Neutrophil (primary cell): ENCODE measurements around the gene RSPO4.

Experiments used
- H3K27ac ChIP-seq: fragments of 200-600 bp; sonication (generic); 2 replicates; pipeline ENCODE4 v1.5.1; 2016; ENCODE audit warnings: mild to moderate bottlenecking, moderate library complexity
- H3K27me3 ChIP-seq: fragments of 200-600 bp; sonication (generic); 2 replicates; pipeline ENCODE4 v1.6.0; 2016; ENCODE audit warnings: mild to moderate bottlenecking
- H3K36me3 ChIP-seq: fragments of 200-600 bp; sonication (generic); 2 replicates; pipeline ENCODE4 v1.5.1; 2017
- H3K4me1 ChIP-seq, 2 experiments: fragments of 200-600 bp in 1 of 2; sonication (generic) in 1 of 2; 1 replicate in 1 of 2; 2 replicates in 1 of 2; pipeline versions ENCODE4 v1.5.1 to v1.6.1; 2013 to 2016; ENCODE audit warnings: low read depth in 1 of 2, low read length in 1 of 2, mild to moderate bottlenecking in 1 of 2, moderate library complexity in 1 of 2; ENCODE audit not compliant: control insufficient read depth in 1 of 2, insufficient read depth in 1 of 2
- H3K4me3 ChIP-seq, 2 experiments: fragments of 200-600 bp in 1 of 2; sonication (generic) in 1 of 2; 1 replicate in 1 of 2; 2 replicates in 1 of 2; pipeline ENCODE4 v1.5.1; 2013 to 2016; ENCODE audit warnings: low read depth in 1 of 2, low read length in 1 of 2, mild to moderate bottlenecking in 1 of 2, moderate library complexity in 1 of 2
- H3K9me3 ChIP-seq: fragments of 200-600 bp; sonication (generic); 2 replicates; pipeline ENCODE4 v1.5.1; 2016
- CTCF ChIP-seq: fragments of 200-600 bp; sonication (generic); IDR thresholded peaks from 2 replicates; pipeline ENCODE4 v1.5.1; 2016; ENCODE audit warnings: antibody characterized with exemption

The RSPO4 gene

GRCh38 chr20:1002682-1003561, 811 bp upstream of the RSPO4 start:
- no peak overlapping the region for H3K27ac ChIP-seq
- no peak for TF ChIP-seq CTCF
- H3K36me3 ChIP-seq, result no peaks in the 10 kb centered on the region
- no peaks in the 10 kb centered on the region for H3K4me1 ChIP-seq
- H3K9me3 ChIP-seq, result no peaks in the 10 kb centered on the region
- no peak overlapping the region for H3K4me3 ChIP-seq
- H3K27me3 ChIP-seq, result peaks cover 86% of the 10 kb centered on the region

- H3K36me3 ChIP-seq, result no peaks in the 10 kb centered on the region
- no peaks in the 10 kb centered on the region for H3K4me1 ChIP-seq
- H3K9me3 ChIP-seq, result no peaks in the 10 kb centered on the region
- no peak overlapping the region for H3K27ac ChIP-seq
- H3K4me3 ChIP-seq, result no peak overlapping the region
- peaks cover 79% of the 10 kb centered on the region for H3K27me3 ChIP-seq
- TF ChIP-seq CTCF, result no peak
Observed at GRCh38 chr20:1001116-1001515, 995 bp downstream of the RSPO4 start.

GRCh38 chr20:998231-998830, 3.8 kb downstream of the RSPO4 start:
- H3K27me3 ChIP-seq, result peaks cover 58% of the 10 kb centered on the region
- no peak for TF ChIP-seq CTCF
- no peaks in the 10 kb centered on the region for H3K4me1 ChIP-seq
- H3K4me3 ChIP-seq, result no peak overlapping the region
- H3K27ac ChIP-seq, result no peak overlapping the region
- no peaks in the 10 kb centered on the region for H3K9me3 ChIP-seq
- H3K36me3 ChIP-seq, result no peaks in the 10 kb centered on the region

- H3K27ac ChIP-seq, result no peak overlapping the region
- H3K4me3 ChIP-seq, result no peak overlapping the region
- H3K4me1 ChIP-seq, result no peaks in the 10 kb centered on the region
- H3K36me3 ChIP-seq, result no peaks in the 10 kb centered on the region
- H3K9me3 ChIP-seq, result no peaks in the 10 kb centered on the region
- H3K27me3 ChIP-seq, result peaks cover 54% of the 10 kb centered on the region
- TF ChIP-seq CTCF, result no peak
Observed at GRCh38 chr20:997486-997885, 4.6 kb downstream of the RSPO4 start.

DNA sequence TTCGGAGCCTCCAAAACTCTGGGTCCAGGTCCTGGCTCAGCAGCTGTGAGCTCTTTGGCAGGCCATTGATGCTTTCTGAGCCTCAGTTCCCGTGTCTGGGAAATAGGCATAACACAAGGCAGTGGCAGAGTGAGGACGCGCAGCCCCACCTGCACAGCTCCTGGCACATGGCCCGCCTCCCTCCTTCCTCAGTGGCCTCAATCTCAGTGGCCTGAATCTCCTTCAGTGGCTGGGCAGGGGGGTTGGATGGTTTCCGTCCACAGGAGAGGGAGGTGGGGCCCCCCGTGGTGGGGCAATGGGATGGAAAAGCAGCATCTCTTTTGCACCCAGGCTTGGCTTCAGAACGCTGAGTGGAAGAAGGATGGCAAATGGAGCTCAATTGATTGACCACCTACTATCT, 5.1 kb downstream of the RSPO4 start:
- H3K36me3 ChIP-seq, result no peaks in the 10 kb centered on the region
- H3K4me1 ChIP-seq, result no peaks in the 10 kb centered on the region
- H3K9me3 ChIP-seq, result no peaks in the 10 kb centered on the region
- H3K4me3 ChIP-seq, result no peak overlapping the region
- no peak for TF ChIP-seq CTCF
- H3K27ac ChIP-seq, result no peak overlapping the region
- H3K27me3 ChIP-seq, result peaks cover 54% of the 10 kb centered on the region
